ENCODE results near the gene NAV2.
A peak's percentile ranks its signal among the peaks of the same experiment; 100 is the strongest.

The NAV2 gene

DNA sequence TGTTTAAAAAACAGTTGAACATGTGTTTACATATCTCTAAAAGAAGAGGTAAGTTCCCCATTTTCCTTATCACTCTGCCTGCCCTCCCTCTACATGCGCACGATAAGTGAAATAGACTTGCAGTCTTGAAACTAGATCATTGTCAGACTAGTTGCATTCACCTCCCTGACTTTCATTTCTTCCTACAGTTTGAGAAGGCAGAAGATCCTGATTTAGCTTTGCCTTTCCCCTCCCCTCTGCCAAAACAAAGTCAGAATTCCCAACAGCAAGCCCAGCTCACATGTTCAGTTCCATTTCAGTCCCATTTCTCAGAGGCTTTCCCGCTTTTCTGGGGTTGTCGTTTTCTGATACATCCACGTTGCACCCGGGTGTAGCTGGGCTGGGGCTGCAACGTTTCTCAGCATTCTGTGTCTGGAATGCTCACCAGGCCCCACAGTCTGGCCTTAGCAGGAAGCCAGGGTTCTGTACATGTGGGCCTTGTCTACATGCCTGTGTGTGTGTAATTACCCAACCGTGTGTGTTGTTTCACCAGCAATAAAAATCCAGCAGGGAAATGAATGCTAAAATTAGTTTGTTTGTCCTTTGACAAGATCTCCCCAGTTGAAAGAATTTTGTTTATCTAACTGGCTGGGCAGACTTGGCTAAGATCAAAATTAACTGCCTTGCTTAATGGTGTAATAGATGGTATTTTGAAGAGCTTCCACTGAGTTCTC lies 268.5 kb downstream of the NAV2 start:
- peak; percentile 39 for DNase-seq (ENCODE audit: low read depth)
- TF ChIP-seq, protein P1, sequence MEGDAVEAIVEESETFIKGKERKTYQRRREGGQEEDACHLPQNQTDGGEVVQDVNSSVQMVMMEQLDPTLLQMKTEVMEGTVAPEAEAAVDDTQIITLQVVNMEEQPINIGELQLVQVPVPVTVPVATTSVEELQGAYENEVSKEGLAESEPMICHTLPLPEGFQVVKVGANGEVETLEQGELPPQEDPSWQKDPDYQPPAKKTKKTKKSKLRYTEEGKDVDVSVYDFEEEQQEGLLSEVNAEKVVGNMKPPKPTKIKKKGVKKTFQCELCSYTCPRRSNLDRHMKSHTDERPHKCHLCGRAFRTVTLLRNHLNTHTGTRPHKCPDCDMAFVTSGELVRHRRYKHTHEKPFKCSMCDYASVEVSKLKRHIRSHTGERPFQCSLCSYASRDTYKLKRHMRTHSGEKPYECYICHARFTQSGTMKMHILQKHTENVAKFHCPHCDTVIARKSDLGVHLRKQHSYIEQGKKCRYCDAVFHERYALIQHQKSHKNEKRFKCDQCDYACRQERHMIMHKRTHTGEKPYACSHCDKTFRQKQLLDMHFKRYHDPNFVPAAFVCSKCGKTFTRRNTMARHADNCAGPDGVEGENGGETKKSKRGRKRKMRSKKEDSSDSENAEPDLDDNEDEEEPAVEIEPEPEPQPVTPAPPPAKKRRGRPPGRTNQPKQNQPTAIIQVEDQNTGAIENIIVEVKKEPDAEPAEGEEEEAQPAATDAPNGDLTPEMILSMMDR (IDR thresholded peaks at IDR 0.05; ENCODE audit: control insufficient read depth, extremely low read depth, insufficient read depth): no peak
- no peak overlapping the region for H3K4me3 ChIP-seq (ENCODE audit: low read depth, low read length)

DNA sequence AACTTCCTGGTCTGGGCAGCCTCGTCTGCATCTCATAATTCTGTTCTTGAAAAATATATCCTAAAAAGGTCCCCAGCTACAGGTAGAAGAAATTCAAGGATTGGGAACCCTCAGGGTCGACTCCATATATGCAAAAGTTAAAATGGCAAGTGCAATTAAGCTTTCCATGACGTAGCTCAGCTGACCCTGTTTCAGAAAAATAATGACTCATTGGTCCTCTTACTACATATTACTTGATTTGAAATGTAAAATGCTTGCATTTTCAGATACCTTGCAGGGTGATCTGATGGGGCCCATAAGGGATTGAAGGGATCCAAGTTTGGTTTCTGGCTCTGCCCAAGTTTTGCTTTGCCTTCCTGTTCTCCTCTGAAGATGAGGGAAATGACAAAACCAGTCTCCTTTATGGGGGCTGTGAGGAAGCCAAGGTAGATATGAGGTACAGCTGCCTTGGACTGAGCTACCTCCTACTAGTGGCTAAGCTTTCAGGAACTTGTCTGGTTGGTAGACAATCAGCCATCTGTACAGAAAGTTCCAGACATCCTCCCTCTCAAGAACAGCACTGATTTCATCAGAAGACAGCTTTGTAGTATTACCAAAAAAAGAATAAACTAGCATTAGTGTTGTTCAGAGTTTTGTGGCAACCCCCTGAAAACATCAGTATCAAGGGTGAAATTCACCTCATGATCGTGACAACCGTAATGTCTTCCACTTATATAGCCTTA lies 270.3 kb downstream of the NAV2 start:
- H3K4me3 ChIP-seq (ENCODE audit: low read depth, low read length): no peak overlapping the region
- DNase-seq (ENCODE audit: low read depth): no peak
- TF ChIP-seq, protein P1 (IDR thresholded peaks at IDR 0.05; ENCODE audit: control insufficient read depth, extremely low read depth, insufficient read depth): no peak

DNA sequence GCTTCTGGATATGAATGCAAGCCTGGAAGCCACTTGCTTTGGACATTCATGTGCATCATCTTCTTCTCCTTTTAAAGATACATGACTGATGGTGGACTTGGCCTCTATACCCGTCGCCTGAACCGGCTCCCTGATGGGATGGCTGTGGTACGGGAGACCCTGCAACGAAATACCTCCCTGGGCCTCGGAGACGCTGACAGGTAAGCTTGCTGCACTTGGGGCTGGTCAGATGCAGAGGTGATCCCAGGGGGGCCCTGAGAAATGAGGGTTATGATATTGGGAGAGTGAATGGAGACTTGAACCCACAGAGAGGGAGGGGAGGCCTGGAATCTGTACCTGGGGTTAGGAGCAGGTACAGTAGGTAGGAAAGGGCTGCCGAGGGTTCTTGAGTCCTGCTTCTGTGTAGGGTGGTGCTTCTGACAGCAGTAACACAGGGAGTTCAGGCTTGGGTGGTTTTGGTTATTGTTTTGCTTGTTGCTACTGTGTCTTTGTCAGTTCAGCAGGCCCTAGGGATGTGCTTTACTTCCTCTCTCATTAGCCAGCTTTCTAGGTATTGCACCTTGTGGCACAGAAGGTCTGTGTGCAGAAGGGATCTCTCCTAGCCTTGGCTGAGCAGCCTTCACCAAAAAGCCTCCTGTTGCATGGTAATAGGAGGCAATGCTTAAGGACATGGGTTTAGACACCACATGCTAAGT lies 271.6 kb downstream of the NAV2 start:
- H3K4me3 ChIP-seq (ENCODE audit: low read depth, low read length): no peak overlapping the region
- no peak for DNase-seq (ENCODE audit: low read depth)
- TF ChIP-seq, protein P1 (IDR thresholded peaks at IDR 0.05; ENCODE audit: control insufficient read depth, extremely low read depth, insufficient read depth): no peak

DNA sequence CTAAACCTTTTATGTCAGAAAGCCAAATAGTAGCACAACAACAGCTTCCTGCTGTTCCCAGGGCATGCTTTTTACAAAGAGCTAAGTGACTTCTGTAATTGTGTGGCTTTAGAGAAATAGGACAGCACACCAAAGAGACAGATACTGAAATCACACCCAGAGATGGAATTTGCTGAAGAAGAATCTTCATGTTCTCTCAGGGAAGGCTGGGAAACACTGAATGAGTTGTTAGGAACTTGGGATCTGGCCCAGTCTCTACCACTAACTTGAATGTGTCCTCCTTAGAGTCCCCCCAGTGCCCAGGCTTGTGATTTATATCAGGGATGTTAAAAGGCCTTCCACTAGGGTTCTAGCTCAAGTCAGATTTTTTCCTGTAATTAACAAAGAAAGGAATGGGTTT lies 272.5 kb downstream of the NAV2 start:
- TF ChIP-seq, protein P1 (IDR thresholded peaks at IDR 0.05; ENCODE audit: control insufficient read depth, extremely low read depth, insufficient read depth): no peak
- no peak for DNase-seq (ENCODE audit: low read depth)
- no peak overlapping the region for H3K4me3 ChIP-seq (ENCODE audit: low read depth, low read length)

DNA sequence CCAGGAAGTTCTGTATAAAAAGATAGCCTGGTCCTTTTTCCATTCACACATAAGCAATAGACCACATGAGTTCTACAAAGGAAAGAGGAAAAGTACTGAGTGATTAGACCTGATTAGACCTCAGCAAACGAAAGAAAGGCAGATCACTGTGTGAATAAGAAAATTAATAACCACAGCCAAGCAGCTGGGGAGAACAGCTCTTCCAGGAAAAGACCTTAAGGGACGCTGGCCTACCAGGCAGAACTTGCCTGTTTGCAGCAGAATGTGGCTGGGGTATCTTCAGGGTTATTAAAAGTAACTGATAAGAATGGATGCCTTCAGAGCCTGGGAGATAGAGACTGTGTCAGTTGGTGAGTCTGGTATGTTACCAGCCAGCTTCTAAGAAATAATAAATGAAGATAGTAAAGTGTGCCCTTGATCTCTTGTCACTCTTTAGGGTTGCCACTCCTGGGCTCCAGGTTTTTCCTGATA lies 274.7 kb downstream of the NAV2 start:
- DNase-seq (ENCODE audit: low read depth): no peak
- TF ChIP-seq, protein P1 (IDR thresholded peaks at IDR 0.05; ENCODE audit: control insufficient read depth, extremely low read depth, insufficient read depth): no peak
- H3K4me3 ChIP-seq (ENCODE audit: low read depth, low read length): no peak overlapping the region

DNA sequence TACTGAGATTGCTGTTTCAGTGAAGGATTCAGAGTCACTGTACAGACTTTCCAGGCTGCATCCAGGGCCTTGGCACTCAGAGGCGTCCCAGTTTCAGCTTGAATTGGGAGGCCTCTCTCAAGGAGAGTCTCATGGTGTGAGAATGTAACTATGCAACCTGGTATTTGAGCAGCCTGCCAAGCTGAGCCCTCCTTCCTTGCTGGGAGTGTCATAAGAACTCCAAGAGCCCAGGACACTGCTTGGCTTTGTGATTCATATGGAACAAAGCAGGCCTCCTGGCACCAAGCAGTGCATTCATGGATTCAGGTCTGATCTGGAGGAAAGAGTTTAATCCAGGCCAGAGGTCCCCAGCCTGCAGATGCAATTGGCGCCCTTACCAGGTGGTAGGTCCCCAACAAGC lies 276.0 kb downstream of the NAV2 start:
- DNase-seq (ENCODE audit: low read depth): no peak
- no peak overlapping the region for H3K4me3 ChIP-seq (ENCODE audit: low read depth, low read length)
- TF ChIP-seq, protein P1 (IDR thresholded peaks at IDR 0.05; ENCODE audit: control insufficient read depth, extremely low read depth, insufficient read depth): no peak
